ENCODE data around the gene CCL16. TPM values are rescaled to one million over a fixed set of nuclear protein-coding genes. Genes with fewer than 3 reads are reported as not detected.
"Not testable (repeated sequence)": the region's sequence is repeated elsewhere in the genome, so short reads cannot be mapped to it uniquely, and the experiment has no call there.

CCL16 gene
- total RNA-seq, 1 donor from 2014 or later, result not detected

DNA sequence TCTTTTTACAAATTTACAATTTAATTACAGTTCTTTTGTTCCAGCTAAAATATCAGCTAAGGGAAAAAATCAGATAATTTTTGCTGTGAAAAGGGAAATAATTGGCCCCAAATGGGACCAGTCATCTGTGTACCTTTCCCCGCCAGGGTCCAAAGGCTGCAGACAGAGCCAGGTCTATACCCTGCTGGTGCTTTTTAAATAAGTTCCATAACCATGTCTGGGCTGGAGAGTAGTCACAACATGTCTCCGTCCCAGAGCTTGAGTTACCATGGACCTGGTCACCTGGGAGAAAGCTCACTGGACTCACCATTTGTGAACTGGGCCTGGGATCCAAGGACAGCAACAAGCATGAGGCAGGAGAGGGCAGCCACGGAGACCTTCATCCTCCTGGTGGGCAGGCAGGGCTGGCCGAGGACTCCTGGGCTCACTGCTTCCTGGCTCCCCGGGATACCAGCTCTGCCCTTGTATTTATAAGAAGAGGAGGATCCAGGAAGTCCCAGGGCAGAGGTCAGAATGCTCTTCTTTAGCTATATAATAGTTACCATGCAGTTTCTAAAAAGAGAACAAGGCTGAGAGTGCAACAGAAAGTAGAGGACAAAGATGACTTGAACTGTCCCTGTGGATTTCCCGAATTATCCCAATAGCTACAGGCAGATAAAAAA is 19.9 kb upstream of the CCL16 start, which contains the start of gene CCL15:
TSS of gene CCL15 (minus strand) at position 444 of the 662 bp plus-strand sequence. CDS start at position 383, 61 bp downstream.
- no peak within 1 kb of the TSS for H3K4me3 ChIP-seq (ENCODE audit: low read depth, low read length)
- TF ChIP-seq CTCF (conservative IDR thresholded peaks at IDR 0.05; ENCODE audit: low read depth, low read length), result no peak
- no peak for DNase-seq (ENCODE audit: low read depth)

DNA sequence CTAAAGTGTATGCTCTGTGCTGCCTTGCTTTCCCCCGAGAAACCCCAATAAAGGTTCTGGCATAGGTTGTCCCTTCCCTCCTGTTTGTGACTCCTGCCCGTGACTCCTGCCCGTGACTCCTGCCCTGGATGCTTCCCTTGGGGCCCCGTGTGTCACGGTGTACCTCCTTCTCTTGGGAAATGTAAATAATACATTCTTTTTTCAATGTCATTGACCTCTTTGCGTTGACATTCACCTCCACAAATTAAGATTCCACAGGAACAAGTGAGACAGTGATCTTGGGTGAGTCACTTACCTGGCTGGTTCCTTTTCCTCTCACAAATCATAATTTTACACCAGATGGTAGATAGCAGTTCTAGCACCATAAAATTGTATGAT is 19.4 kb upstream of the CCL16 start:
- H3K4me3 ChIP-seq (ENCODE audit: low read depth, low read length), result no peak overlapping the region
- TF ChIP-seq CTCF (conservative IDR thresholded peaks at IDR 0.05; ENCODE audit: low read depth, low read length), result no peak
- no peak for DNase-seq (ENCODE audit: low read depth)

DNA sequence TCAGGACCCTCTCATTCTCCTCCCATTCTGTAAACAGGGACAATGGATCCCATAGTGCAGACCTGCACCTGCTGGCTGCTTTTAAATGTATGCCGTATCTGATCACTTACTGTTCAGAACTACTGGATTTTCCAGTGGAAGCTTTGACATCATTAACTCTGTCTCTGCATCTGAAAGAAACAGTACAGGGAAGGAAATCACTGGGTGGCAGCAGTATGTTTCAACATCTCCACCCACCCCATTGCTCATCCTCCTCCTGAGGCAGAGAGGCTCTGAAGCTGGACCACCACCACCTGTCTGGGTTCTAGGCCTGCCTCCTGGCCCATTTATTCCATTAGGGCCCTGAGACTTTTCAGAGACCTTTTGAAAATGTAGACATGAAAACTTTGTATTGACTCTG is 17.5 kb upstream of the CCL16 start:
- no peak overlapping the region for H3K4me3 ChIP-seq (ENCODE audit: low read depth, low read length)
- no peak for DNase-seq (ENCODE audit: low read depth)
- TF ChIP-seq CTCF (conservative IDR thresholded peaks at IDR 0.05; ENCODE audit: low read depth, low read length), result no peak

GRCh38 chr17:35998018-35998545 is 16.8 kb upstream of the CCL16 start:
- DNase-seq (ENCODE audit: low read depth), result no peak
- no peak overlapping the region for H3K4me3 ChIP-seq (ENCODE audit: low read depth, low read length)
- no peak for TF ChIP-seq CTCF (conservative IDR thresholded peaks at IDR 0.05; ENCODE audit: low read depth, low read length)

DNA sequence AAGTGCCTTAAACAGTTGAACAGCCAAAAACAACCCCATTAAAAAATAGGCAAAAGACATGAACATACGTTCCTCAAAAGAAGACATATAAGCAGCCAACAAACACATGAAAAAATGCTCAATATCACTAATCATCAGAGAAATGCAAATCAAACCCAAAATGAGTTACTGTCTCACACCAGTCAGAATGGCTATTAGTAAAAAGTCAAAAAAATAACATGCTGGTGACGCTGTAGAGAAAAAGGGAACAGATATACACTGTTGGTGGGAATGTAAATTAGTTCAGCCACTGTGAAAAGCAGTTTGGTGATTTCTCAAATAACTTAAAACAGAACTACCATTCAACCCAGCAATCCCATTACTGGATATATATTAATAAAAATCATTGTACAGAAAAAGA is 14.0 kb upstream of the CCL16 start:
- DNase-seq (ENCODE audit: low read depth); H3K4me3 ChIP-seq (ENCODE audit: low read depth, low read length): not testable (repeated sequence)

- TF ChIP-seq CTCF (conservative IDR thresholded peaks at IDR 0.05; ENCODE audit: low read depth, low read length), result no peak
- H3K4me3 ChIP-seq (ENCODE audit: low read depth, low read length), result no peak overlapping the region
- DNase-seq (ENCODE audit: low read depth), result no peak
These were observed 9.8 kb upstream of the CCL16 start for GRCh38 chr17:35991075-35991474.

- no peak for DNase-seq (ENCODE audit: low read depth)
- TF ChIP-seq CTCF (conservative IDR thresholded peaks at IDR 0.05; ENCODE audit: low read depth, low read length), result no peak
- no peak overlapping the region for H3K4me3 ChIP-seq (ENCODE audit: low read depth, low read length)
These were observed 6.9 kb upstream of the CCL16 start for GRCh38 chr17:35988164-35988563.
